Upper lobe of left lung (tissue), 4 donors: ENCODE measurements around the gene IFITM10.

Experiments used
- CTCF ChIP-seq, 6 experiments: fragments of 450-650 bp in 4 of 6; fragments of 200-600 bp in 2 of 6; sonication (generic) in 2 of 6; IDR thresholded peaks; one replicate each; pipeline ENCODE4 v1.5.1; 2016 to 2019; ENCODE audit warnings: antibody characterized with exemption in 6 of 6
- POLR2AphosphoS5 ChIP-seq, 2 donors: sonication (generic); formaldehyde crosslinking; IDR thresholded peaks; one replicate each; pipeline ENCODE4 v1.5.1; 2017; ENCODE audit warnings: antibody characterized with exemption in 2 of 2

GRCh38 chr11:1696608-1697570, 53.5 kb downstream of the IFITM10 start, which contains the start of gene KRTAP5-6:
- no peak for TF ChIP-seq POLR2AphosphoS5 (IDR thresholded peaks at IDR 0.05)
- no peak for TF ChIP-seq CTCF (IDR thresholded peaks at IDR 0.05)
